ENCODE measurements around the gene SUPV3L1. TPM values are rescaled to one million over a fixed set of nuclear protein-coding genes. Genes with fewer than 3 reads are reported as not detected.

Gene SUPV3L1
- total RNA-seq, 2 experiments from 2014 or later, result 27.0 to 40.9 TPM

GRCh38 chr10:69239816-69240434, 59.9 kb downstream of the SUPV3L1 start:
- Histone ChIP-seq H3K4me3 (ENCODE audit: low read depth, low read length, poor library complexity, severe bottlenecking) (no peak overlapping the region), H3K4me1 (ENCODE audit: insufficient read depth, low read length, poor library complexity, severe bottlenecking) (no peaks in the 10 kb centered on the region), H2AFZ (ENCODE audit: low read length) (no peak overlapping the region), H3K9me3 (ENCODE audit: low read length) (no peaks in the 10 kb centered on the region), H3K79me2 (ENCODE audit: insufficient read depth, low read depth, low read length) (no peaks in the 10 kb centered on the region), H3K9me2 (ENCODE audit: insufficient read depth, low read length) (no peaks in the 10 kb centered on the region), H3K4me2 (ENCODE audit: low read length) (no peak overlapping the region), H3K36me3 (ENCODE audit: insufficient read depth, low read length) (no peaks in the 10 kb centered on the region), H3K27ac (ENCODE audit: low read depth, low read length, poor library complexity, severe bottlenecking) (no peak overlapping the region), H4K20me1 (ENCODE audit: insufficient read depth, low read length) (no peaks in the 10 kb centered on the region)
- intact Hi-C loops (cut with micrococcal nuclease; ENCODE audit: unreplicated experiment), result no loop called here
- no TSS peak for BruUV-seq (replicated peaks)
- ChIA-PET CTCF (ENCODE audit: unreplicated experiment) (interaction anchor here (1.1 kb wide), 1 partner anchor 153 kb away, joined by 3 read pairs; no protein-coding TSS in a partner anchor), POLR2A (interaction anchor here (0.6 to 0.8 kb wide), 4 partner anchors 14 to 1936 kb away, joined by 3 to 7 read pairs (median 4); no protein-coding TSS in a partner anchor)
- no peak for DNase-seq (ENCODE audit: low spot score)
- TF ChIP-seq CTCF (conservative IDR thresholded peaks at IDR 0.05; ENCODE audit: low read length), result no peak
- TF ChIP-seq EZH2phosphoT487 (IDR thresholded peaks at IDR 0.05; ENCODE audit: borderline replicate concordance, low read depth, low read length), result no peak

GRCh38 chr10:69240455-69240854, 60.4 kb downstream of the SUPV3L1 start:
- H3K9me3 ChIP-seq (ENCODE audit: low read length), result no peaks in the 10 kb centered on the region
- ChIA-PET POLR2A (interaction anchor here (0.8 kb wide), 1 partner anchor 15 kb away, joined by 4 read pairs; no protein-coding TSS in a partner anchor), CTCF (ENCODE audit: unreplicated experiment) (interaction anchor here (1.1 kb wide), 1 partner anchor 153 kb away, joined by 3 read pairs; no protein-coding TSS in a partner anchor)
- no peak overlapping the region for H3K4me2 ChIP-seq (ENCODE audit: low read length)
- H3K36me3 ChIP-seq (ENCODE audit: insufficient read depth, low read length), result no peaks in the 10 kb centered on the region
- H4K20me1 ChIP-seq (ENCODE audit: insufficient read depth, low read length), result no peaks in the 10 kb centered on the region
- no peak overlapping the region for H2AFZ ChIP-seq (ENCODE audit: low read length)
- H3K4me1 ChIP-seq (ENCODE audit: insufficient read depth, low read length, poor library complexity, severe bottlenecking), result no peaks in the 10 kb centered on the region
- H3K79me2 ChIP-seq (ENCODE audit: insufficient read depth, low read depth, low read length), result no peaks in the 10 kb centered on the region
- TF ChIP-seq EZH2phosphoT487 (IDR thresholded peaks at IDR 0.05; ENCODE audit: borderline replicate concordance, low read depth, low read length) (no peak), CTCF (conservative IDR thresholded peaks at IDR 0.05; ENCODE audit: low read length) (no peak)
- no TSS peak for BruUV-seq (replicated peaks)
- H3K4me3 ChIP-seq (ENCODE audit: low read depth, low read length, poor library complexity, severe bottlenecking), result no peak overlapping the region
- intact Hi-C loops (cut with micrococcal nuclease; ENCODE audit: unreplicated experiment), result no loop called here
- no peak for DNase-seq (ENCODE audit: low spot score)
- no peaks in the 10 kb centered on the region for H3K9me2 ChIP-seq (ENCODE audit: insufficient read depth, low read length)
- no peak overlapping the region for H3K27ac ChIP-seq (ENCODE audit: low read depth, low read length, poor library complexity, severe bottlenecking)

GRCh38 chr10:69241575-69241974, 61.5 kb downstream of the SUPV3L1 start:
- Histone ChIP-seq H3K27ac (ENCODE audit: low read depth, low read length, poor library complexity, severe bottlenecking) (no peak overlapping the region), H3K9me3 (ENCODE audit: low read length) (no peaks in the 10 kb centered on the region), H3K4me2 (ENCODE audit: low read length) (no peak overlapping the region), H3K79me2 (ENCODE audit: insufficient read depth, low read depth, low read length) (no peaks in the 10 kb centered on the region), H3K4me3 (ENCODE audit: low read depth, low read length, poor library complexity, severe bottlenecking) (no peak overlapping the region), H2AFZ (ENCODE audit: low read length) (no peak overlapping the region), H3K36me3 (ENCODE audit: insufficient read depth, low read length) (no peaks in the 10 kb centered on the region), H4K20me1 (ENCODE audit: insufficient read depth, low read length) (no peaks in the 10 kb centered on the region), H3K9me2 (ENCODE audit: insufficient read depth, low read length) (no peaks in the 10 kb centered on the region), H3K4me1 (ENCODE audit: insufficient read depth, low read length, poor library complexity, severe bottlenecking) (no peaks in the 10 kb centered on the region)
- CTCF ChIA-PET (ENCODE audit: unreplicated experiment), result no interaction called here
- POLR2A ChIA-PET, result no interaction called here
- intact Hi-C loops (cut with micrococcal nuclease; ENCODE audit: unreplicated experiment), result no loop called here
- no TSS peak for BruUV-seq (replicated peaks)
- DNase-seq (ENCODE audit: low spot score), result no peak
- TF ChIP-seq EZH2phosphoT487 (IDR thresholded peaks at IDR 0.05; ENCODE audit: borderline replicate concordance, low read depth, low read length) (no peak), CTCF (conservative IDR thresholded peaks at IDR 0.05; ENCODE audit: low read length) (no peak)

Measured in OCI-LY7 (cell line).